DND-41 (cell line): ENCODE results near the gene FAM184B.
A peak's percentile ranks its signal among the peaks of the same experiment; 100 is the strongest.

ENCODE experiments used
- ATAC-seq: fragments of 200-7000 bp; cut with Tn5 transposase; 3 replicates; pipeline ENCODE4 v1.9.1; 2021; ENCODE audit warnings: low read depth; ENCODE audit not compliant: insufficient read depth
- DNase-seq: peaks from one replicate; pipeline ENCODE4 v3.0.0-alpha.2; 2020
- H2AFZ ChIP-seq: 2 replicates; pipeline ENCODE4 v1.6.0; 2012; ENCODE audit warnings: low read depth, low read length
- H3K27ac ChIP-seq: 2 replicates; pipeline ENCODE4 v1.5.1; 2012; ENCODE audit warnings: low read length, inconsistent platforms
- H3K27me3 ChIP-seq: fragments of 200-600 bp; sonication (generic); 2 replicates; pipeline ENCODE4 v1.6.0; 2012; ENCODE audit warnings: low read length, mild to moderate bottlenecking, inconsistent platforms; ENCODE audit not compliant: insufficient read depth, poor library complexity
- H3K36me3 ChIP-seq: 2 replicates; pipeline ENCODE4 v1.5.1; 2012; ENCODE audit warnings: low read length, inconsistent platforms; ENCODE audit not compliant: insufficient read depth
- H3K4me1 ChIP-seq: 2 replicates; pipeline ENCODE4 v1.5.1; 2012; ENCODE audit warnings: mild to moderate bottlenecking, low read length; ENCODE audit not compliant: insufficient read depth
- H3K4me2 ChIP-seq: 2 replicates; pipeline ENCODE4 v1.6.0; 2012; ENCODE audit warnings: mild to moderate bottlenecking, moderate library complexity, low read length, inconsistent platforms; ENCODE audit not compliant: insufficient read depth
- H3K4me3 ChIP-seq, 2 experiments: fragments of 200-600 bp in 1 of 2; shearing (Covaris generic) in 1 of 2; 2 replicates each; pipeline ENCODE4 v1.5.1; 2012 to 2016; ENCODE audit warnings: inconsistent platforms in 2 of 2, low read length in 2 of 2, mild to moderate bottlenecking in 2 of 2, low read depth in 1 of 2, moderate library complexity in 1 of 2
- H3K79me2 ChIP-seq: 2 replicates; pipeline ENCODE4 v1.6.0; 2012; ENCODE audit warnings: low read length, inconsistent platforms; ENCODE audit not compliant: insufficient read depth
- H3K9ac ChIP-seq: 2 replicates; pipeline ENCODE4 v1.6.0; 2012; ENCODE audit warnings: low read depth, mild to moderate bottlenecking, inconsistent platforms, low read length, moderate library complexity
- H3K9me3 ChIP-seq: 2 replicates; pipeline ENCODE4 v1.5.1; 2012; ENCODE audit warnings: low read length, moderate library complexity, mild to moderate bottlenecking, inconsistent platforms; ENCODE audit not compliant: insufficient read depth, severe bottlenecking
- H4K20me1 ChIP-seq: 2 replicates; pipeline ENCODE4 v1.6.0; 2012; ENCODE audit warnings: low read length; ENCODE audit not compliant: insufficient read depth
- EZH2 ChIP-seq: IDR thresholded peaks from 3 replicates; pipeline ENCODE4 v1.6.1; 2012; ENCODE audit warnings: borderline replicate concordance, low read depth, mild to moderate bottlenecking, moderate library complexity, low read length, inconsistent platforms; ENCODE audit not compliant: severe bottlenecking
- TF ChIP-seq, protein P1 (sequence below): IDR thresholded peaks from 2 replicates; pipeline ENCODE4 v1.5.1; 2012; ENCODE audit warnings: borderline replicate concordance, low read length, moderate library complexity, mild to moderate bottlenecking; ENCODE audit not compliant: poor library complexity, severe bottlenecking; ENCODE audit errors: extremely low read depth

Gene FAM184B

DNA sequence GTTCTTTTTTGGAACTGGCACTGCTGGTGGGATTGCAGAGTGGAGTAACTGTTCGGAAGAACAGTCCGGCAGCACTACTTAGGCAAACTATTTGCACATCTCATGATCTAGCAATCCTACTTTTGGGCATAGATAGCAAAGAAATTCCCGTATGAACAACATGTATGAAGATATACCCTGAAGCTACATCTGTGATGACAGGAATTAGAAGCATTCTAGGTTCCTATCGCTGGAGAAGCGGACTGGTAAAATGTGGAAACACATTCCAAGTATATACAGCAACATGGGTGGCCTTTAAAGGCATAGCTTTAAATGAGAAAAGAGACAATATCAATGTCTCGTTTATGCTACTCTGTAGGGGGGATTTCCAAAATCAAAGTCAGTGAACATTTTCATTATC is 26.0 kb upstream of the FAM184B start:
- peaks cover 36% of the 10 kb centered on the region for H3K4me1 ChIP-seq
- H3K79me2 ChIP-seq = peaks cover 98% of the 10 kb centered on the region
- no peaks in the 10 kb centered on the region for H3K9me3 ChIP-seq
- H3K27me3 ChIP-seq = no peaks in the 10 kb centered on the region
- no peak overlapping the region for H2AFZ ChIP-seq
- no peak for DNase-seq
- TF ChIP-seq EZH2 = no peak
- TF ChIP-seq, protein P1, sequence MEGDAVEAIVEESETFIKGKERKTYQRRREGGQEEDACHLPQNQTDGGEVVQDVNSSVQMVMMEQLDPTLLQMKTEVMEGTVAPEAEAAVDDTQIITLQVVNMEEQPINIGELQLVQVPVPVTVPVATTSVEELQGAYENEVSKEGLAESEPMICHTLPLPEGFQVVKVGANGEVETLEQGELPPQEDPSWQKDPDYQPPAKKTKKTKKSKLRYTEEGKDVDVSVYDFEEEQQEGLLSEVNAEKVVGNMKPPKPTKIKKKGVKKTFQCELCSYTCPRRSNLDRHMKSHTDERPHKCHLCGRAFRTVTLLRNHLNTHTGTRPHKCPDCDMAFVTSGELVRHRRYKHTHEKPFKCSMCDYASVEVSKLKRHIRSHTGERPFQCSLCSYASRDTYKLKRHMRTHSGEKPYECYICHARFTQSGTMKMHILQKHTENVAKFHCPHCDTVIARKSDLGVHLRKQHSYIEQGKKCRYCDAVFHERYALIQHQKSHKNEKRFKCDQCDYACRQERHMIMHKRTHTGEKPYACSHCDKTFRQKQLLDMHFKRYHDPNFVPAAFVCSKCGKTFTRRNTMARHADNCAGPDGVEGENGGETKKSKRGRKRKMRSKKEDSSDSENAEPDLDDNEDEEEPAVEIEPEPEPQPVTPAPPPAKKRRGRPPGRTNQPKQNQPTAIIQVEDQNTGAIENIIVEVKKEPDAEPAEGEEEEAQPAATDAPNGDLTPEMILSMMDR = no peak
- H3K4me3 ChIP-seq = peak overlapping the region; percentile 4 to 77; a peak in 3 of 4 replicates
- no peak for ATAC-seq
- H4K20me1 ChIP-seq = peaks cover 65% of the 10 kb centered on the region
- peak overlapping the region; percentile 95 for H3K4me2 ChIP-seq
- peaks cover 66% of the 10 kb centered on the region for H3K36me3 ChIP-seq
- H3K9ac ChIP-seq = peak overlapping the region; percentile 92
- peak overlapping the region; percentile 23; the same call in 1 of the 2 replicates for H3K27ac ChIP-seq

DNA sequence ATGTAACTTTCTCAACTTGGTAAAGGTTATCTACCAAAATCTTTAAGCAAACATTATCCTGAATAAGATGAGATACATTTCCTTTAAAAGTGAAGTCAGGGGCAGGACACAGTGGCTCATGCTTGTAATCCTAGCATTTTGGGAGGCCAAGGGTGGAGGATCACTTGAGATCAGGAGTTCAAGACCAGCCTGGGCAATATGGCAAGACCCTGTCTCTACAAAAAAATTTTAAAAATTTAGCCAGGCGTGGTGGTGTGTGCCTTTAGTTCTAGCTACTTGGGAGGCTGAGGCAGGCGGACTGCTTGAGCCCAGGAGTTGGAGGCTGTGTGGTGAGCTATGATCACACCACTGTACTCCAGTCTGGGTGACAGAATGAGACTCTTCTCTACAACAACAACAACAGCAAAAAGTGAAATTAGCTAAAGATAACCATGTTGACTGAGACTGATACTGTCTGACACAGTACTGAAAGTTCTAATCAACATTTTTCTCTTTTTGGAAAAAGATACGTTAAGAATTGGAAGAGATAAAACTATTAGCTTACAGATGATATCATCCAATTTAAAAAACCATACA is 24.2 kb upstream of the FAM184B start:
- ATAC-seq (no peak), DNase-seq (no peak)
- Histone ChIP-seq H4K20me1 (peaks cover 69% of the 10 kb centered on the region), H3K79me2 (peaks cover 93% of the 10 kb centered on the region), H3K4me3 (no peak overlapping the region), H3K27ac (no peak overlapping the region), H3K27me3 (no peaks in the 10 kb centered on the region), H3K4me1 (peaks cover 32% of the 10 kb centered on the region), H2AFZ (no peak overlapping the region), H3K4me2 (peak overlapping the region; percentile 95; the same call in 1 of the 2 replicates), H3K36me3 (peaks cover 75% of the 10 kb centered on the region), H3K9ac (no peak overlapping the region), H3K9me3 (no peaks in the 10 kb centered on the region)
- TF ChIP-seq EZH2 = no peak
- TF ChIP-seq, protein P1 = no peak

DNA sequence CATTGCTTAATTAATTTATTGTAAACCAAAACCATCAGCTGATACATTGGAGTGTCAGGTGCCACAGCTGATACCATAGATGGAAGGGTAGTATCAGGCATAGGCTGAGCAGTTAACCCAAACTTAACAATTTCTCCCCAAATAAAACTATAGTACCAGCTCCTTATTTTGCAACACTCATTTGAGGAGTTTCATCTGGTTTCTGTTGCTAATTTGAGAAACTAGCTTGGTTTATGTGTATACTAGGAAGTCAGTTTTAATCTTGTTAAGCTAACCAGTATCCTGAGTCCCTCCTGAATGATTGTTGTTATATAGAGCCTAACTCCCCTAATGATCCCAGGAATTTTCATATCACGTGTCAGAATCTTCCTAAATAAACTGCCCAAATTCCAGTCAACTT is 16.4 kb upstream of the FAM184B start:
- Histone ChIP-seq H2AFZ (no peak overlapping the region), H3K27ac (no peak overlapping the region), H3K9ac (no peak overlapping the region), H3K79me2 (peaks cover 15% of the 10 kb centered on the region), H3K4me1 (no peaks in the 10 kb centered on the region), H3K4me2 (no peak overlapping the region), H3K27me3 (no peaks in the 10 kb centered on the region), H3K36me3 (peaks cover 51% of the 10 kb centered on the region), H4K20me1 (peaks cover 8% of the 10 kb centered on the region; the same call in 1 of the 2 replicates), H3K9me3 (no peaks in the 10 kb centered on the region), H3K4me3 (no peak overlapping the region)
- 0 out of 3 replicates have a peak, but pooled peaks have one; percentile 17 for ATAC-seq
- DNase-seq = no peak
- TF ChIP-seq, protein P1 = no peak
- no peak for TF ChIP-seq EZH2
